ENCODE measurements around the gene STRA6.

The STRA6 gene

DNA sequence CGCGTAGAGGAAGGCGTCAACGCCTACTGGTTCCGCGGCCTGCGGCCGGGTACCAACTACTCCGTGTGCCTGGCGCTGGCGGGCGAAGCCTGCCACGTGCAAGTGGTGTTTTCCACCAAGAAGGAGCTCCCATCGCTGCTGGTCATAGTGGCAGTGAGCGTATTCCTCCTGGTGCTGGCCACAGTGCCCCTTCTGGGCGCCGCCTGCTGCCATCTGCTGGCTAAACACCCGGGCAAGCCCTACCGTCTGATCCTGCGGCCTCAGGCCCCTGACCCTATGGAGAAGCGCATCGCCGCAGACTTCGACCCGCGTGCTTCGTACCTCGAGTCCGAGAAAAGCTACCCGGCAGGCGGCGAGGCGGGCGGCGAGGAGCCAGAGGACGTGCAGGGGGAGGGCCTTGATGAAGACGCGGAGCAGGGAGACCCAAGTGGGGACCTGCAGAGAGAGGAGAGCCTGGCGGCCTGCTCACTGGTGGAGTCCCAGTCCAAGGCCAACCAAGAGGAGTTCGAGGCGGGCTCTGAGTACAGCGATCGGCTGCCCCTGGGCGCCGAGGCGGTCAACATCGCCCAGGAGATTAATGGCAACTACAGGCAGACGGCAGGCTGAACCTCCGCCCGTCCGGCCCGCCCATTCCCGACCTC, 68.1 kb downstream of the STRA6 start:
- H3K4me3 ChIP-seq (replicated peaks; ENCODE audit: low read depth, low read length), result no peak overlapping the region
- no peak for DNase-seq (ENCODE audit: low read depth)
- TF ChIP-seq, protein P1, sequence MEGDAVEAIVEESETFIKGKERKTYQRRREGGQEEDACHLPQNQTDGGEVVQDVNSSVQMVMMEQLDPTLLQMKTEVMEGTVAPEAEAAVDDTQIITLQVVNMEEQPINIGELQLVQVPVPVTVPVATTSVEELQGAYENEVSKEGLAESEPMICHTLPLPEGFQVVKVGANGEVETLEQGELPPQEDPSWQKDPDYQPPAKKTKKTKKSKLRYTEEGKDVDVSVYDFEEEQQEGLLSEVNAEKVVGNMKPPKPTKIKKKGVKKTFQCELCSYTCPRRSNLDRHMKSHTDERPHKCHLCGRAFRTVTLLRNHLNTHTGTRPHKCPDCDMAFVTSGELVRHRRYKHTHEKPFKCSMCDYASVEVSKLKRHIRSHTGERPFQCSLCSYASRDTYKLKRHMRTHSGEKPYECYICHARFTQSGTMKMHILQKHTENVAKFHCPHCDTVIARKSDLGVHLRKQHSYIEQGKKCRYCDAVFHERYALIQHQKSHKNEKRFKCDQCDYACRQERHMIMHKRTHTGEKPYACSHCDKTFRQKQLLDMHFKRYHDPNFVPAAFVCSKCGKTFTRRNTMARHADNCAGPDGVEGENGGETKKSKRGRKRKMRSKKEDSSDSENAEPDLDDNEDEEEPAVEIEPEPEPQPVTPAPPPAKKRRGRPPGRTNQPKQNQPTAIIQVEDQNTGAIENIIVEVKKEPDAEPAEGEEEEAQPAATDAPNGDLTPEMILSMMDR (IDR thresholded peaks at IDR 0.05; ENCODE audit: low read length, missing control alignments), result peak; percentile 12

DNA sequence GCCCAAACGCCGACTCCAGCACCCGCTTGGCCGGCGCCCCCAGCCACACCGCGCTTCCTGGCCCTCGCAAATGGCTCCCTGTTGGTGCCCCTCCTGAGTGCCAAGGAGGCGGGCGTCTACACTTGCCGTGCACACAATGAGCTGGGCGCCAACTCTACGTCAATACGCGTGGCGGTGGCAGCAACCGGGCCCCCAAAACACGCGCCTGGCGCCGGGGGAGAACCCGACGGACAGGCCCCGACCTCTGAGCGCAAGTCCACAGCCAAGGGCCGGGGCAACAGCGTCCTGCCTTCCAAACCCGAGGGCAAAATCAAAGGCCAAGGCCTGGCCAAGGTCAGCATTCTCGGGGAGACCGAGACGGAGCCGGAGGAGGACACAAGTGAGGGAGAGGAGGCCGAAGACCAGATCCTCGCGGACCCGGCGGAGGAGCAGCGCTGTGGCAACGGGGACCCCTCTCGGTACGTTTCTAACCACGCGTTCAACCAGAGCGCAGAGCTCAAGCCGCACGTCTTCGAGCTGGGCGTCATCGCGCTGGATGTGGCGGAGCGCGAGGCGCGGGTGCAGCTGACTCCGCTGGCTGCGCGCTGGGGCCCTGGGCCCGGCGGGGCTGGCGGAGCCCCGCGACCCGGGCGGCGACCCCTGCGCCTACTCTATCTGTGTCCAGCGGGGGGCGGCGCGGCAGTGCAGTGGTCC, 68.7 kb downstream of the STRA6 start:
- H3K4me3 ChIP-seq (replicated peaks; ENCODE audit: low read depth, low read length), result no peak overlapping the region
- TF ChIP-seq, protein P1 (IDR thresholded peaks at IDR 0.05; ENCODE audit: low read length, missing control alignments), result no peak

DNA sequence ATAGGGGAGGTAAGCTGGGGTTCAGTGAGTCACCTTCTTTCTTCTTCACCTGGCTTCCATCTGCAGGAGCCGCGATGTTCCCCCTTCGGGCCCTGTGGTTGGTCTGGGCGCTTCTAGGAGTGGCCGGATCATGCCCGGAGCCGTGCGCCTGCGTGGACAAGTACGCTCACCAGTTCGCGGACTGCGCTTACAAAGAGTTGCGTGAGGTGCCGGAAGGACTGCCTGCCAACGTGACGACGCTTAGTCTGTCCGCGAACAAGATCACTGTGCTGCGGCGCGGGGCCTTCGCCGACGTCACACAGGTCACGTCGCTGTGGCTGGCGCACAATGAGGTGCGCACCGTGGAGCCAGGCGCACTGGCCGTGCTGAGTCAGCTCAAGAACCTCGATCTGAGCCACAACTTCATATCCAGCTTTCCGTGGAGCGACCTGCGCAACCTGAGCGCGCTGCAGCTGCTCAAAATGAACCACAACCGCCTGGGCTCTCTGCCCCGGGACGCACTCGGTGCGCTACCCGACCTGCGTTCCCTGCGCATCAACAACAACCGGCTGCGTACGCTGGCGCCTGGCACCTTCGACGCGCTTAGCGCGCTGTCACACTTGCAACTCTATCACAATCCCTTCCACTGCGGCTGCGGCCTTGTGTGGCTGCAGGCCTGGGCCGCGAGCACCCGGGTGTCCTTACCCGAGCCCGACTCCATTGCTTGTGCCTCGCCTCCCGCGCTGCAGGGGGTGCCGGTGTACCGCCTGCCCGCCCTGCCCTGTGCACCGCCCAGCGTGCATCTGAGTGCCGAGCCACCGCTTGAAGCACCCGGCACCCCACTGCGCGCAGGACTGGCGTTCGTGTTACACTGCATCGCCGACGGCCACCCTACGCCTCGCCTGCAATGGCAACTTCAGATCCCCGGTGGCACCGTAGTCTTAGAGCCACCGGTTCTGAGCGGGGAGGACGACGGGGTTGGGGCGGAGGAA, 69.6 kb downstream of the STRA6 start:
- TF ChIP-seq, protein P1 (IDR thresholded peaks at IDR 0.05; ENCODE audit: low read length, missing control alignments), result no peak
- H3K4me3 ChIP-seq (replicated peaks; ENCODE audit: low read depth, low read length), result no peak overlapping the region
- no peak for DNase-seq (ENCODE audit: low read depth)

More for the DNA sequence above, 68.7 kb downstream of the STRA6 start:
- no peak for DNase-seq (ENCODE audit: low read depth)

GRCh38 chr15:74131628-74132413, 70.8 kb downstream of the STRA6 start:
- TF ChIP-seq, protein P1 (IDR thresholded peaks at IDR 0.05; ENCODE audit: low read length, missing control alignments), result no peak
- H3K4me3 ChIP-seq (replicated peaks; ENCODE audit: low read depth, low read length), result no peak overlapping the region
- no peak for DNase-seq (ENCODE audit: low read depth)

GRCh38 chr15:74130849-74131627, 71.5 kb downstream of the STRA6 start:
- DNase-seq (ENCODE audit: low read depth), result no peak
- H3K4me3 ChIP-seq (replicated peaks; ENCODE audit: low read depth, low read length), result no peak overlapping the region
- TF ChIP-seq, protein P1 (IDR thresholded peaks at IDR 0.05; ENCODE audit: low read length, missing control alignments), result no peak

Measured in fibroblast of pulmonary artery (primary cell).